Measurements from ENCODE around the gene GPR180.

GPR180 gene

DNA sequence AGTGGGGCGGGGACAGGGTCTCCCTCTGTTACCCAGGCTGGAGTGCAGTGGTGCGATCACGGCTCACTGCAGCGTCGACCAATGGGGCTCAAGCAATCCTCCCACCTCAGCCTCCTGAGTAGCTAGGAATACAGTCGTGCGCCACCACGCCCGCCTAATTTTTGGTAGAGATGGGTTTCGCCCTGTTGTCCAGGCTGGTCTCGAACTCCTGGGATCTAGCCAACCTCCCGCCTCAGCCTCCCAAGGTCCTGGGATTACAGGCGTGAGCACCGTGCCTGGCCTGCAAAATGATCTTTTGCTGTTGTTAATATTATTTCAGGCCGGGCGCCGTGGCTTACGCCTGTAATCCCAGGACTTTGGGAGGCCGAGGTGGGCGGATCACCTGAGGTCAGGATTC is 5.1 kb upstream of the GPR180 start:
- TF ChIP-seq, protein P1, sequence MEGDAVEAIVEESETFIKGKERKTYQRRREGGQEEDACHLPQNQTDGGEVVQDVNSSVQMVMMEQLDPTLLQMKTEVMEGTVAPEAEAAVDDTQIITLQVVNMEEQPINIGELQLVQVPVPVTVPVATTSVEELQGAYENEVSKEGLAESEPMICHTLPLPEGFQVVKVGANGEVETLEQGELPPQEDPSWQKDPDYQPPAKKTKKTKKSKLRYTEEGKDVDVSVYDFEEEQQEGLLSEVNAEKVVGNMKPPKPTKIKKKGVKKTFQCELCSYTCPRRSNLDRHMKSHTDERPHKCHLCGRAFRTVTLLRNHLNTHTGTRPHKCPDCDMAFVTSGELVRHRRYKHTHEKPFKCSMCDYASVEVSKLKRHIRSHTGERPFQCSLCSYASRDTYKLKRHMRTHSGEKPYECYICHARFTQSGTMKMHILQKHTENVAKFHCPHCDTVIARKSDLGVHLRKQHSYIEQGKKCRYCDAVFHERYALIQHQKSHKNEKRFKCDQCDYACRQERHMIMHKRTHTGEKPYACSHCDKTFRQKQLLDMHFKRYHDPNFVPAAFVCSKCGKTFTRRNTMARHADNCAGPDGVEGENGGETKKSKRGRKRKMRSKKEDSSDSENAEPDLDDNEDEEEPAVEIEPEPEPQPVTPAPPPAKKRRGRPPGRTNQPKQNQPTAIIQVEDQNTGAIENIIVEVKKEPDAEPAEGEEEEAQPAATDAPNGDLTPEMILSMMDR (IDR thresholded peaks at IDR 0.05; ENCODE audit: low read depth, low read length): no peak
- DNase-seq (ENCODE audit: extremely low read depth, low read depth): no peak

GRCh38 chr13:94598281-94598680 is 3.4 kb upstream of the GPR180 start:
- DNase-seq (ENCODE audit: extremely low read depth, low read depth): no peak
- TF ChIP-seq, protein P1 (IDR thresholded peaks at IDR 0.05; ENCODE audit: low read depth, low read length): no peak

GRCh38 chr13:94599877-94600276 is 1.8 kb upstream of the GPR180 start:
- TF ChIP-seq, protein P1 (IDR thresholded peaks at IDR 0.05; ENCODE audit: low read depth, low read length): no peak
- DNase-seq (ENCODE audit: extremely low read depth, low read depth): no peak

GRCh38 chr13:94602467-94602866 is 810 bp downstream of the GPR180 start:
- DNase-seq (ENCODE audit: extremely low read depth, low read depth): no peak
- TF ChIP-seq, protein P1 (IDR thresholded peaks at IDR 0.05; ENCODE audit: low read depth, low read length): no peak

- TF ChIP-seq, protein P1 (IDR thresholded peaks at IDR 0.05; ENCODE audit: low read depth, low read length): no peak
- no peak for DNase-seq (ENCODE audit: extremely low read depth, low read depth)
These were observed 5.4 kb downstream of the GPR180 start for GRCh38 chr13:94607056-94607455.

DNA sequence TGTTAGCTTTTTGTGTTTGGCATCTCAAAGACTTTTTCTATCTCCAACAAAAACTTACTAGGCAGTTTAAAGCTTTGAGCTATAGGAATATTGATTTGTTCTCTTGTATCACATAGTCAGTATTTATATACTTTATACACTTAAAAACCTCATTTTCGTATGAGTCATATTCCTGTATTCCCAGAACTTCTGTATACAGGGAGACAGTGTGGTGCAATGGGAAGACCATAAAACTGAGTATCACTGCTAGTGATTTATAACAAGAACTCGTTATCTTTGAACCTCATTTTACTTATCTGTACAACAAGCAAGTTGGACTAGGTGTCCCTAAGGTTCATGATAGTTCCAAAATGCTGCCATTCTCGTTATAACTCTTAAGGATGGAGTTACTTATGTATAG is 6.3 kb downstream of the GPR180 start:
- TF ChIP-seq, protein P1 (IDR thresholded peaks at IDR 0.05; ENCODE audit: low read depth, low read length): no peak
- no peak for DNase-seq (ENCODE audit: extremely low read depth, low read depth)

DNA sequence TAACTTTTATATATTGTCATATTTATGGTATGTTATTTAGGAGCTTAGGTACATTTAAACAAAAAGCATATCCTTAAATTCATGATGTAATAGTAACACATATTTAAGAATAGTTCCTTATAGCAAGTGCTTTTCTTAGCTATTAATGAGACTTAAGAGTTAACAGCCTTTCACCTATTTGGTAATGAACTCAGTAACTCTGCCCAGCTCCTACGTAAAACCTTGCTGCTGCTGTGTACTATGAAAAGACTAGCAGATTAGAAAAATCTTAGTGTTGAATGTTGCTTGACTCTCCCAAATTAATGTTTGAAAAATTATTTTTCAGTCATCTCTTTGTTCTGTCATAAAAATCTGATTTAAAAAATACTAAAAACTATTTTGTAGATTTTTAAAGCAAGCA is 6.9 kb downstream of the GPR180 start:
- DNase-seq (ENCODE audit: extremely low read depth, low read depth): no peak
- TF ChIP-seq, protein P1 (IDR thresholded peaks at IDR 0.05; ENCODE audit: low read depth, low read length): no peak

Measured in AG09319 (cell line).